BJ (cell line): ENCODE results near the gene GATB. TPM values are rescaled to one million over a fixed set of nuclear protein-coding genes. Genes with fewer than 3 reads are reported as not detected.

Experiments
- CTCF ChIA-PET: fragments of 350-600 bp; formaldehyde crosslinking; extraction: SDS; loops from one replicate; lab custom pipeline; 2021; ENCODE audit warnings: antibody characterized with exemption, inconsistent platforms; lab: Yijun Ruan, JAX
- POLR2A ChIA-PET: fragments of 300-600 bp; sonication (Branson Sonifier 250); formaldehyde crosslinking; extraction: SDS; loops from one replicate; lab custom pipeline; 2021; ENCODE audit warnings: antibody characterized with exemption; lab: Charles Lee
- DNase-seq: peaks from one replicate; pipeline ENCODE4 v3.0.0-alpha.2; 2011; ENCODE audit warnings: low read depth
- H3K27me3 ChIP-seq: 2 replicates; pipeline ENCODE4 v1.6.0; 2011; ENCODE audit warnings: low read length; ENCODE audit not compliant: control insufficient read depth, insufficient read depth
- H3K36me3 ChIP-seq: 2 replicates; pipeline ENCODE4 v1.5.1; 2011; ENCODE audit warnings: low read length; ENCODE audit not compliant: control insufficient read depth, insufficient read depth
- H3K4me3 ChIP-seq: 2 replicates; pipeline ENCODE4 v1.5.1; 2011; ENCODE audit warnings: low read depth, mild to moderate bottlenecking, control low read depth, low read length
- polyA plus RNA-seq: library from polyadenylated mRNA; depleted of rRNA; stranded (reverse); fragments of >200 nt; gene quantifications from 2 replicates; pipeline ENCODE4 v1.2.3, GENCODE V29; 2011
- TF ChIP-seq, protein P1 (sequence below): IDR thresholded peaks from 2 replicates; pipeline ENCODE4 v1.5.1; 2011; ENCODE audit warnings: low read depth, mild to moderate bottlenecking, control low read depth, inconsistent platforms, low read length, moderate library complexity; ENCODE audit not compliant: insufficient read depth

The GATB gene
- polyA plus RNA-seq, 1 experiment: 20.5 TPM

- ChIA-PET POLR2A (no interaction called here), CTCF (interaction anchor here (0.9 to 1.4 kb wide), 5 partner anchors 11 to 25 kb away, joined by 3 to 5 read pairs (median 3); no protein-coding TSS in a partner anchor)
- Histone ChIP-seq H3K4me3 (no peak overlapping the region), H3K27me3 (no peaks in the 10 kb centered on the region), H3K36me3 (no peaks in the 10 kb centered on the region)
- no peak for DNase-seq
- TF ChIP-seq, protein P1, sequence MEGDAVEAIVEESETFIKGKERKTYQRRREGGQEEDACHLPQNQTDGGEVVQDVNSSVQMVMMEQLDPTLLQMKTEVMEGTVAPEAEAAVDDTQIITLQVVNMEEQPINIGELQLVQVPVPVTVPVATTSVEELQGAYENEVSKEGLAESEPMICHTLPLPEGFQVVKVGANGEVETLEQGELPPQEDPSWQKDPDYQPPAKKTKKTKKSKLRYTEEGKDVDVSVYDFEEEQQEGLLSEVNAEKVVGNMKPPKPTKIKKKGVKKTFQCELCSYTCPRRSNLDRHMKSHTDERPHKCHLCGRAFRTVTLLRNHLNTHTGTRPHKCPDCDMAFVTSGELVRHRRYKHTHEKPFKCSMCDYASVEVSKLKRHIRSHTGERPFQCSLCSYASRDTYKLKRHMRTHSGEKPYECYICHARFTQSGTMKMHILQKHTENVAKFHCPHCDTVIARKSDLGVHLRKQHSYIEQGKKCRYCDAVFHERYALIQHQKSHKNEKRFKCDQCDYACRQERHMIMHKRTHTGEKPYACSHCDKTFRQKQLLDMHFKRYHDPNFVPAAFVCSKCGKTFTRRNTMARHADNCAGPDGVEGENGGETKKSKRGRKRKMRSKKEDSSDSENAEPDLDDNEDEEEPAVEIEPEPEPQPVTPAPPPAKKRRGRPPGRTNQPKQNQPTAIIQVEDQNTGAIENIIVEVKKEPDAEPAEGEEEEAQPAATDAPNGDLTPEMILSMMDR: no peak
Observed at GRCh38 chr4:151626751-151627150, 134.1 kb downstream of the GATB start.

- Histone ChIP-seq H3K27me3 (no peaks in the 10 kb centered on the region), H3K36me3 (no peaks in the 10 kb centered on the region), H3K4me3 (no peak overlapping the region)
- TF ChIP-seq, protein P1: no peak
- no peak for DNase-seq
- ChIA-PET POLR2A (no interaction called here), CTCF (interaction anchor here (0.9 to 1.4 kb wide), 4 partner anchors 11 to 26 kb away, joined by 3 to 5 read pairs (median 3); no protein-coding TSS in a partner anchor)
Observed at GRCh38 chr4:151626228-151626627, 134.6 kb downstream of the GATB start.

- DNase-seq: no peak
- ChIA-PET POLR2A (no interaction called here), CTCF (interaction anchor here (0.7 to 1.5 kb wide), 4 partner anchors 11 to 757 kb away, joined by 3 to 6 read pairs (median 4); no protein-coding TSS in a partner anchor)
- no peaks in the 10 kb centered on the region for H3K27me3 ChIP-seq
- no peak overlapping the region for H3K4me3 ChIP-seq
- TF ChIP-seq, protein P1: no peak
- H3K36me3 ChIP-seq: no peaks in the 10 kb centered on the region
Observed at GRCh38 chr4:151624626-151625565, 135.9 kb downstream of the GATB start.
